ENCODE measurements around the gene BTF3. TPM values are rescaled to one million over a fixed set of nuclear protein-coding genes. Genes with fewer than 3 reads are reported as not detected.
"Not testable (repeated sequence)": the region's sequence is repeated elsewhere in the genome, so short reads cannot be mapped to it uniquely, and the experiment has no call there.

BTF3 gene
- total and polyA plus RNA-seq, 4 donors = 393 to 1,015 (median 568) TPM

- intact Hi-C loops (cut with DNase I); H3K27me3 ChIP-seq (ENCODE audit: control insufficient read depth in 1 of 2, insufficient read depth in 2 of 2, low read length in 1 of 2); H3K9me3 ChIP-seq (ENCODE audit: control insufficient read depth, low read length); H3K36me3 ChIP-seq (ENCODE audit: control insufficient read depth in 1 of 2, insufficient read depth in 2 of 2, low read length in 1 of 2); H3K4me3 ChIP-seq (ENCODE audit: low read length in 2 of 2); H3K4me1 ChIP-seq (ENCODE audit: control insufficient read depth in 1 of 2, insufficient read depth in 2 of 2, low read length in 2 of 2); DNase-seq; ATAC-seq (ENCODE audit: low FRiP score); H3K27ac ChIP-seq (ENCODE audit: low read depth in 1 of 2, low read length in 2 of 2): not testable (repeated sequence)
- 76 to 90% methylated on average over 1 of the region's 1 CpG for WGBS, 2 donors
These were observed 41.8 kb upstream of the BTF3 start for GRCh38 chr5:73456462-73456861.

- Histone ChIP-seq H3K27ac (ENCODE audit: low read depth in 1 of 2, low read length in 2 of 2) (no peak overlapping the region), H3K9me3 (ENCODE audit: control insufficient read depth, low read length) (peaks cover 2% of the 10 kb centered on the region), H3K36me3 (ENCODE audit: control insufficient read depth in 1 of 2, insufficient read depth in 2 of 2, low read length in 1 of 2) (no peaks in the 10 kb centered on the region), H3K27me3 (ENCODE audit: control insufficient read depth in 1 of 2, insufficient read depth in 2 of 2, low read length in 1 of 2) (no peaks in the 10 kb centered on the region), H3K4me3 (ENCODE audit: low read length in 2 of 2) (no peak overlapping the region), H3K4me1 (ENCODE audit: control insufficient read depth in 1 of 2, insufficient read depth in 2 of 2, low read length in 2 of 2) (no peaks in the 10 kb centered on the region)
- ATAC-seq (ENCODE audit: low FRiP score) (no peak), DNase-seq (no peak)
- intact Hi-C loops (cut with DNase I) = no loop called here
- WGBS, 2 donors = 25 to 35% methylated on average over 1 of the region's 1 CpG
These were observed 38.9 kb upstream of the BTF3 start for GRCh38 chr5:73459366-73459765.

DNA sequence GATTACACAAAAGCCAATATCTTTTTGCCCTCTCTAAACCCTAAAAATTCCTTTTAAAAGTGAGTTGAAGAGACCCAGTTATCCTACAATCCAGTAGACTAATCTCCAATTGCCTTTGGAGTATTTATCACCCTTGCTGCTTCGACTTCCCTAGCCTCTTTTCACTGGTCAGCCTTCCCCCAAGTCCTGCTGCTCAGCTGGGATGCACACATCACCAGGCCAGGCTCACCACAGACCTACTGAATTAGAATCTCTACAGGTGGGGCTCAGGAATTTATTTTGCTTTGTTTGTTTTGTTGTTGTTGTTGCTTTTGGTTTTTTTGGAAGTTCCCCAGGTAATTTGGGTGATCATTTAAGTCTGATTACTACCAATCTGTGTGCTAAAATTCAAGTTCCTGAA lies 38.1 kb upstream of the BTF3 start:
- 85 to 91% methylated on average over 1 of the region's 1 CpG for WGBS, 2 donors
- Histone ChIP-seq H3K4me3 (ENCODE audit: low read length in 2 of 2) (no peak overlapping the region), H3K36me3 (ENCODE audit: control insufficient read depth in 1 of 2, insufficient read depth in 2 of 2, low read length in 1 of 2) (no peaks in the 10 kb centered on the region), H3K27me3 (ENCODE audit: control insufficient read depth in 1 of 2, insufficient read depth in 2 of 2, low read length in 1 of 2) (no peaks in the 10 kb centered on the region), H3K27ac (ENCODE audit: low read depth in 1 of 2, low read length in 2 of 2) (no peak overlapping the region), H3K4me1 (ENCODE audit: control insufficient read depth in 1 of 2, insufficient read depth in 2 of 2, low read length in 2 of 2) (no peaks in the 10 kb centered on the region), H3K9me3 (ENCODE audit: control insufficient read depth, low read length) (peaks cover 2% of the 10 kb centered on the region)
- no peak for ATAC-seq (ENCODE audit: low FRiP score)
- no peak for DNase-seq
- intact Hi-C loops (cut with DNase I) = no loop called here

DNA sequence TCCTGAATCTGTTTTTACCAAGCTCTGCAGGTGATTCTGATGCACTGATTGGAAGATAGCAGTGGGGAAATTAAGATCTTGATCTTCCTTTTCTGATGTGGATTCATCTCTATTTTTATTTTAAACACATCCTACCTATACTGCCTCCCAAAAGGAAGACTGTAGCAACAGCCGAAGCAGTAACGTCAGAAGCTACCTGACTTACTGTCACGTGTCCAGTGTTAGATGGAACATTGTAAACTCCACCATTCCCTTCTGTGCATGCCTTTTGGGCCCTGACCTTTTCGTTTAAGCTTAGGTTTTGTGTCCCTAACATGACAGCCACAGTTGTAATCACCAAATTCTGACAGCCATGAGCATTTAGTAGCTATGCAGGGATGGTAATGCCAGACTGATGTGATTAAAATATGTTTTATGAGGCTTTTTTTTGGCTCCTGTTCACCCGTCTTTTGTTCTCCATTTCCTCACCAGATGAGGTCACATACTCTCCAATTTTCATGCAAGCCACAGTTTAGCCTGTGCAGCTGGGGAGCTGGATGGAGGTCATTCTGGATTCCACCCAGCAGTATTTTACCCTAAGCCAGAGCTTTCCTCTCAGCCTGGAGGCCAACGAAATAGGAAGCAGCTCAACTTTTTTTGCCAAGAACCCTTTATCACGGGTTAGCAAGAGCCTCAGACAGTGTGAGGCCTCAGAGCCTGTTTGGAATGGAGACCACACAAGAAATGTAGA lies 34.1 kb upstream of the BTF3 start:
- intact Hi-C loops (cut with DNase I) = no loop called here
- Histone ChIP-seq H3K27ac (ENCODE audit: low read depth in 1 of 2, low read length in 2 of 2) (no peak overlapping the region), H3K27me3 (ENCODE audit: control insufficient read depth in 1 of 2, insufficient read depth in 2 of 2, low read length in 1 of 2) (no peaks in the 10 kb centered on the region), H3K4me1 (ENCODE audit: control insufficient read depth in 1 of 2, insufficient read depth in 2 of 2, low read length in 2 of 2) (no peaks in the 10 kb centered on the region), H3K9me3 (ENCODE audit: control insufficient read depth, low read length) (no peaks in the 10 kb centered on the region), H3K4me3 (ENCODE audit: low read length in 2 of 2) (no peak overlapping the region), H3K36me3 (ENCODE audit: control insufficient read depth in 1 of 2, insufficient read depth in 2 of 2, low read length in 1 of 2) (no peaks in the 10 kb centered on the region)
- ATAC-seq (ENCODE audit: low FRiP score) (peak; percentile 82), DNase-seq (no peak)
- 47% methylated on average over 7 of the region's 7 CpGs for WGBS, 2 donors

- H3K4me1 ChIP-seq (ENCODE audit: control insufficient read depth in 1 of 2, insufficient read depth in 2 of 2, low read length in 2 of 2); H3K27ac ChIP-seq (ENCODE audit: low read depth in 1 of 2, low read length in 2 of 2); H3K27me3 ChIP-seq (ENCODE audit: control insufficient read depth in 1 of 2, insufficient read depth in 2 of 2, low read length in 1 of 2); H3K36me3 ChIP-seq (ENCODE audit: control insufficient read depth in 1 of 2, insufficient read depth in 2 of 2, low read length in 1 of 2); H3K4me3 ChIP-seq (ENCODE audit: low read length in 2 of 2); H3K9me3 ChIP-seq (ENCODE audit: control insufficient read depth, low read length); intact Hi-C loops (cut with DNase I); ATAC-seq (ENCODE audit: low FRiP score); DNase-seq: not testable (repeated sequence)
- WGBS, 2 donors = 83 to 87% methylated on average over 3 of the region's 3 CpGs
These were observed 29.6 kb upstream of the BTF3 start for GRCh38 chr5:73468638-73469037.

DNA sequence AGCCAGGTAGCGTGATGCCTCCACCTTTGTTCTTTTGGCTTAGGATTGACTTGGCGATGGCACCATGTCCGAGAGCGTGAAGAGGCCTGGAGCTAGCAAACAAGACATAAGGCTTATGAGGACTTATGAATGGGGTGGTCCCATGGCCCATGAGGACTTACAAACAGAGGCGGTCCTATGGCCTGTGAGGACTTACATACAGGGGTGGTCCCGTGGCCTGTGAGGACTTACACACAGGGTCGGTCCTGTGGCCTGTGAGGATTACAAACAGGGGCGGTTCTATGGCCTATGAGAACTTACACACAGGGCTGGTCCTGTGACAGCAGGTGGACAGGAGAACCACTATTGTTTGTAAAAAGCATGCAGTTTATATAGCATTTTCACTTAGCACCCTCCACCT lies 28.4 kb upstream of the BTF3 start:
- ATAC-seq (ENCODE audit: low FRiP score) = no peak
- no peaks in the 10 kb centered on the region for H3K36me3 ChIP-seq (ENCODE audit: control insufficient read depth in 1 of 2, insufficient read depth in 2 of 2, low read length in 1 of 2)
- H3K27ac ChIP-seq (ENCODE audit: low read depth in 1 of 2, low read length in 2 of 2) = no peak overlapping the region
- H3K9me3 ChIP-seq (ENCODE audit: control insufficient read depth, low read length) = no peaks in the 10 kb centered on the region
- DNase-seq = no peak
- no peaks in the 10 kb centered on the region for H3K4me1 ChIP-seq (ENCODE audit: control insufficient read depth in 1 of 2, insufficient read depth in 2 of 2, low read length in 2 of 2)
- no peaks in the 10 kb centered on the region for H3K27me3 ChIP-seq (ENCODE audit: control insufficient read depth in 1 of 2, insufficient read depth in 2 of 2, low read length in 1 of 2)
- no peak overlapping the region for H3K4me3 ChIP-seq (ENCODE audit: low read length in 2 of 2)
- 94 to 96% methylated on average over 8 of the region's 8 CpGs for WGBS, 2 donors
- intact Hi-C loops (cut with DNase I) = no loop called here

DNA sequence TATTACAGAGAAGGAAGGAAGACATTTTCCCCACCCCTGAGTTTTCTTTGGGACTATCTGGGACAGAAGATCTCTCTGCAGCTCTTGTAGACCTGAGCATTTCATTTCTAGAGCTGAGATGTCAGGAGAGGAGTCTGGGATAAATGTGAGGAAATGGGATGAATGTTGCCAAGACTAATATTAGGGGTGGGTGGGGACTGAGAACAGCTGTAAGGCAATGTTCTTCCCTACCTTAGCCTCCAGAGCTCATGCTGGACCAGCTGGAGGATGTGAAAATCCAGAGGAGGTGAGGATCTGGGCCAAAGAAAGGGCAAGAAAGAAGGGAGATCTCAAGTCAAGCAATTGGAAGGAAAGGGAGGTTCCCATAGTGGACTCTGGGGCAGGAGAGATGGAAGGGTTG lies 26.6 kb upstream of the BTF3 start:
- ATAC-seq (ENCODE audit: low FRiP score) (no peak), DNase-seq (no peak)
- H3K27ac ChIP-seq (ENCODE audit: low read depth in 1 of 2, low read length in 2 of 2) = no peak overlapping the region
- H3K9me3 ChIP-seq (ENCODE audit: control insufficient read depth, low read length) = no peaks in the 10 kb centered on the region
- no peaks in the 10 kb centered on the region for H3K36me3 ChIP-seq (ENCODE audit: control insufficient read depth in 1 of 2, insufficient read depth in 2 of 2, low read length in 1 of 2)
- H3K4me1 ChIP-seq (ENCODE audit: control insufficient read depth in 1 of 2, insufficient read depth in 2 of 2, low read length in 2 of 2) = no peaks in the 10 kb centered on the region
- intact Hi-C loops (cut with DNase I) = no loop called here
- H3K4me3 ChIP-seq (ENCODE audit: low read length in 2 of 2) = no peak overlapping the region
- no peaks in the 10 kb centered on the region for H3K27me3 ChIP-seq (ENCODE audit: control insufficient read depth in 1 of 2, insufficient read depth in 2 of 2, low read length in 1 of 2)

- intact Hi-C loops (cut with DNase I) = no loop called here
- H3K4me1 ChIP-seq (ENCODE audit: control insufficient read depth in 1 of 2, insufficient read depth in 2 of 2, low read length in 2 of 2) = no peaks in the 10 kb centered on the region
- no peaks in the 10 kb centered on the region for H3K9me3 ChIP-seq (ENCODE audit: control insufficient read depth, low read length)
- H3K36me3 ChIP-seq (ENCODE audit: control insufficient read depth in 1 of 2, insufficient read depth in 2 of 2, low read length in 1 of 2) = no peaks in the 10 kb centered on the region
- no peak overlapping the region for H3K4me3 ChIP-seq (ENCODE audit: low read length in 2 of 2)
- H3K27ac ChIP-seq (ENCODE audit: low read depth in 1 of 2, low read length in 2 of 2) = no peak overlapping the region
- DNase-seq = no peak
- 63 to 96% methylated on average over 3 of the region's 3 CpGs for WGBS, 2 donors
- no peaks in the 10 kb centered on the region for H3K27me3 ChIP-seq (ENCODE audit: control insufficient read depth in 1 of 2, insufficient read depth in 2 of 2, low read length in 1 of 2)
- no peak for ATAC-seq (ENCODE audit: low FRiP score)
These were observed 26.1 kb upstream of the BTF3 start for GRCh38 chr5:73472116-73472515.

DNA sequence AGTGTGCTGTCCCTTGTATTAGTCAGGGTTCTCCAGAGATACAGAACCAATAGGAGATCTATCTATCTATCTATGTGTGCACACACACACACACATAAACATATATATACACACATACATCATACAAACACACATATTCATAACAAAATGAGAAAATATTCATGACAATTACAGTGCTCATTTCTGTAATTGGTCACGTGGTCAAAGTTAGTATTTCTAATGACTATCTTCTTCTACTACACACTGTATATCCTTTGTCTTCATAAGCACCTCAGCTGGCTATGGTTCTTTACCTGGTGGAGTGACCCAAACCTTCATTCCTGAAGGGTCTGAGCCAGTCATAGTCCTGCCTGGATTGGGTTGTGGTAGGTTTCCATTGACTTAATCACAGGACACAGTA lies 17.7 kb upstream of the BTF3 start:
- DNase-seq (no peak), ATAC-seq (ENCODE audit: low FRiP score) (no peak)
- Histone ChIP-seq H3K36me3 (ENCODE audit: control insufficient read depth in 1 of 2, insufficient read depth in 2 of 2, low read length in 1 of 2) (no peaks in the 10 kb centered on the region), H3K9me3 (ENCODE audit: control insufficient read depth, low read length) (no peaks in the 10 kb centered on the region), H3K4me1 (ENCODE audit: control insufficient read depth in 1 of 2, insufficient read depth in 2 of 2, low read length in 2 of 2) (no peaks in the 10 kb centered on the region), H3K27me3 (ENCODE audit: control insufficient read depth in 1 of 2, insufficient read depth in 2 of 2, low read length in 1 of 2) (no peaks in the 10 kb centered on the region), H3K27ac (ENCODE audit: low read depth in 1 of 2, low read length in 2 of 2) (no peak overlapping the region), H3K4me3 (ENCODE audit: low read length in 2 of 2) (no peak overlapping the region)
- WGBS, 2 donors = 79 to 86% methylated on average over 1 of the region's 1 CpG
- intact Hi-C loops (cut with DNase I) = no loop called here
